ENCODE measurements around the gene RAB9A.

RAB9A gene

DNA sequence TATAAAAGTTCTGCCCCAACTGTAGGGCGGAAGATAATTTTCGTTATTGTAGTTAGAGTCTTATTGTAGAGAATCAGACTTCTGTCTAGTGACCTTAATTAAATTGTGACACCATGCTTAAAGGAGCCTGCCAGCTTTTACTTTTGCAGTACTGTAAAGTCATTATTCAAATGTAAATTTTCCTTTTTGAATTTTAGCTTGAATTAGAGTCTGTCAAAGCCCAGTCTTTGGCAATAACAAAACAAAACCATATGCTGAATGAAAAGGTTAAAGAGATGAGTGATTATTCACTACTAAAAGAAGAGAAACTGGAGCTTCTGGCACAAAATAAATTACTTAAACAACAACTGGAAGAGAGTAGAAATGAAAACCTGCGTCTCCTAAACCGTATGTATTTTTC lies 67.5 kb downstream of the RAB9A start:
- TF ChIP-seq, protein P1, sequence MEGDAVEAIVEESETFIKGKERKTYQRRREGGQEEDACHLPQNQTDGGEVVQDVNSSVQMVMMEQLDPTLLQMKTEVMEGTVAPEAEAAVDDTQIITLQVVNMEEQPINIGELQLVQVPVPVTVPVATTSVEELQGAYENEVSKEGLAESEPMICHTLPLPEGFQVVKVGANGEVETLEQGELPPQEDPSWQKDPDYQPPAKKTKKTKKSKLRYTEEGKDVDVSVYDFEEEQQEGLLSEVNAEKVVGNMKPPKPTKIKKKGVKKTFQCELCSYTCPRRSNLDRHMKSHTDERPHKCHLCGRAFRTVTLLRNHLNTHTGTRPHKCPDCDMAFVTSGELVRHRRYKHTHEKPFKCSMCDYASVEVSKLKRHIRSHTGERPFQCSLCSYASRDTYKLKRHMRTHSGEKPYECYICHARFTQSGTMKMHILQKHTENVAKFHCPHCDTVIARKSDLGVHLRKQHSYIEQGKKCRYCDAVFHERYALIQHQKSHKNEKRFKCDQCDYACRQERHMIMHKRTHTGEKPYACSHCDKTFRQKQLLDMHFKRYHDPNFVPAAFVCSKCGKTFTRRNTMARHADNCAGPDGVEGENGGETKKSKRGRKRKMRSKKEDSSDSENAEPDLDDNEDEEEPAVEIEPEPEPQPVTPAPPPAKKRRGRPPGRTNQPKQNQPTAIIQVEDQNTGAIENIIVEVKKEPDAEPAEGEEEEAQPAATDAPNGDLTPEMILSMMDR (IDR thresholded peaks at IDR 0.05; ENCODE audit: insufficient read depth, low read depth, low read length, missing control alignments), result no peak
- no peak overlapping the region for H3K4me3 ChIP-seq (ENCODE audit: low read length)
- DNase-seq (ENCODE audit: low read depth), result no peak

DNA sequence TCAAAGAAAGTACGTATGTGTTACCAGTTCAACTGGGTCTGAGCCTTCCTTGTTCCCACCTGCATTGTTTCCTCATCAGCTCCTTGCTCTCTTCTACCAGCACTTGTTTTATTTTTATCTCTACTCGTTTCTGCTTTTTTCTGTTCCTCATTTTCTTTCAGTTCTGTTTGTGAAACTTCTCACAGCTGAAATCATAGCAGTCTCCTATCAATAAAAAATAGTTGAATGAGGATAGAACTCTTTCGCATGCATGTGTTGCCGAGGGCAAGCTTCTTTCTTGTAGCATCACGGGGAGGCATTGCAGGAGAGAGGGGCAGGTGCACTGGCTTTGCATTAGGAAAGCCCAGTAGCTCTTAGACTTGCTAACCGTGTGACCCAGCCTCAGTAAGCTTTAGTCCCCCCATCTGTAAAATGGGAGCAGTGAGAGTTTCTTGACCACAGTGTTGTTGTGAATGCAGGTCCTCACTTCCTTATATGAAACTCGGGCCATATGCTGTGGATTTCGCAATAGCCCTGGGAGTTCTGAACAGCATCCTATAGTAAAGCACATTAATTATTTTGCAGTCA lies 70.3 kb downstream of the RAB9A start:
- H3K4me3 ChIP-seq (ENCODE audit: low read length), result no peak overlapping the region
- no peak for DNase-seq (ENCODE audit: low read depth)
- TF ChIP-seq, protein P1 (IDR thresholded peaks at IDR 0.05; ENCODE audit: insufficient read depth, low read depth, low read length, missing control alignments), result no peak

All from epithelial cell of esophagus (primary cell).